NOMO-1 treated with dmso at 0.1 percent for 144 hours (cell line): Measurements from ENCODE around the gene TAF6.

Experiments used
- DNase-seq: peaks from one replicate; lab custom pipeline; 2025; ENCODE audit not compliant: unreplicated experiment; lab: John Stamatoyannopoulos, UW

The TAF6 gene

GRCh38 chr7:100119072-100119969 lies at the start of gene TAF6, which contains the start of gene CNPY4:
TSS of gene TAF6 (minus strand) at chr7:100119358. CDS start at chr7:100114209, 5,149 bp downstream.
TSS of gene CNPY4 (plus strand) at chr7:100119634. CDS start at chr7:100119745, 111 bp downstream.
- DNase-seq = peak; percentile 94

GRCh38 chr7:100167912-100168323 lies 48.8 kb upstream of the TAF6 start:
- DNase-seq = no peak

- no peak for DNase-seq
Measured at GRCh38 chr7:100166970-100167911, 48.1 kb upstream of the TAF6 start.

- no peak for DNase-seq
Measured at GRCh38 chr7:100166317-100166940, 47.3 kb upstream of the TAF6 start.

GRCh38 chr7:100163871-100164270 lies 44.7 kb upstream of the TAF6 start:
- DNase-seq = no peak

GRCh38 chr7:100163006-100163531 lies 43.9 kb upstream of the TAF6 start:
- no peak for DNase-seq

GRCh38 chr7:100160067-100160466 lies 40.9 kb upstream of the TAF6 start:
- no peak for DNase-seq

GRCh38 chr7:100159099-100159623 lies 40.0 kb upstream of the TAF6 start:
- no peak for DNase-seq

- DNase-seq = peak; percentile 82
Measured at GRCh38 chr7:100158229-100159098, 39.3 kb upstream of the TAF6 start, which contains the start of gene TRAPPC14. TSS of gene TRAPPC14 (minus strand) at chr7:100158723. CDS start at chr7:100158499, 224 bp downstream.

GRCh38 chr7:100157334-100158228 lies 38.4 kb upstream of the TAF6 start:
- no peak for DNase-seq

- DNase-seq = no peak
Measured at GRCh38 chr7:100157069-100157333, 37.8 kb upstream of the TAF6 start.

GRCh38 chr7:100156331-100157068 lies 37.3 kb upstream of the TAF6 start:
- DNase-seq = peak; percentile 13

- DNase-seq = no peak
Measured at GRCh38 chr7:100155553-100156317, 36.6 kb upstream of the TAF6 start.

- DNase-seq = no peak
Measured at GRCh38 chr7:100154651-100155491, 35.7 kb upstream of the TAF6 start.

GRCh38 chr7:100153708-100154535 lies 34.8 kb upstream of the TAF6 start:
- DNase-seq = no peak
